ENCODE data around the gene STAC3.
A peak's percentile ranks its signal among the peaks of the same experiment; 100 is the strongest.
"Not testable (repeated sequence)": the region's sequence is repeated elsewhere in the genome, so short reads cannot be mapped to it uniquely, and the experiment has no call there.

STAC3 gene
- 0.65 to 1.9 reads per million in 2 experiments for total RNA-seq

DNA sequence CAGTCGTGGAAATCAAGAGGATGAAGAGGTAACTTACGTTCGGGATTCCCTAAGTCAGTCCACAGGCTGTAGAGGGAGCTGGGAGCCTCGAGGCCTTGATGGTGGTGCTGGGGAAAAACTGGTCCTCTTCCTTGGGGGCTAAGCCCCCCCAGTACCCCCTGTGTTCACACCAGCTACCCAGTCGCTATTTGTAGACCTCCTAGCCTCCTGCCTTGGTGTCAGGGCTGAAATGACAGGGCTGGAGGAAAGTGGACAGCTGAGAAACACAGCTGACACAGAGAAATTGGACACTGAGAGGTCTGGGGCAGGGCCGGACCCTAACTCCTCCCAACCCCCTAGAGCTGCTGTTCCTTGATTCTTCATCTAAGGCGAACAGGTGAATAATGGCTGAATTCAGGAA, at the start of gene STAC3:
Gene STAC3 (minus strand): TSS at position 232 of the 400 bp plus-strand sequence. CDS start 1,551 bp downstream, outside the sequence.
- no peak for DNase-seq (ENCODE audit: low read depth)

DNA sequence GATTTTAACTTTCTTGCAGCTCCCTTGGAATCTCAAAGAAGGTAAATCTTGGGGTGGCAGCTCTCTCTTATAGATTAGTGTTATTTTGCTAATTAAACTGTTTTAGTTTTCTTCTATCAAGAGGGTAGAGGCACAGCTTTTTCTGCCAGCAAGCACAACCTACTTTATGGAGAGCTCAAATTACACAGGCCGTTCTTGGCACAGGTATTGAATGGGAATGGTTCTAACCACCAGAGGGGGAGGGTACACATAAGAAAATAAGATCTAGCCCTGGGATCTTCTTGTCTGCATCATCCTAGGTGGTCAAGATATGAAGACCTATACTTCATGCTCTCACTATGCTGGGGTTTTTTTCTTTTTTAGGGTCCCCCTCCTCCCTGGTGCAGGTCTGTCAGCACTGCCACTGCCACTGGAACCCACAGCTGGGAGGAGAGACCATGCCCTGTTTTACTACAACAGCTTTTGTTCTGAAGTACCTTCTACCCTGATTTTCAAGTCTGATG, 48.6 kb upstream of the STAC3 start:
- DNase-seq (ENCODE audit: low read depth): no peak

DNA sequence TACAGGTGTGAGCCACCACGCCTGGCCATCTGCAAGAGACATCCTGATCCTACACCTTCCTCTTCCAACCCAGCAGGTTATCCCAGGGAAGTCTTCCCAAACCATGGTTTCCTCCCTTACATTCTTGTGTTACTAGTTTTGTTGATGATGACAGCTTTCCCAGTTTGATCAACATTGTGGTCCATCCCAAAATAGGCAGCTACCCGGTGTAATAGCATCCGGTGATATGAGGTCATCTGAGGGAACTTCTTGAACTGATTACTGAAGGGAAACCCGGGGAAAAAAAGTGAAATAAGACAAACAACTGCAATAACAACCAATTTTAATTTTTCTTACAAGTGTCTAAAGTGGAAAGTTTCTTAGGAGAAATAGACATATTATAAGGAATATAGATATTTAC, 45.3 kb upstream of the STAC3 start:
- no peak for DNase-seq (ENCODE audit: low read depth)

DNA sequence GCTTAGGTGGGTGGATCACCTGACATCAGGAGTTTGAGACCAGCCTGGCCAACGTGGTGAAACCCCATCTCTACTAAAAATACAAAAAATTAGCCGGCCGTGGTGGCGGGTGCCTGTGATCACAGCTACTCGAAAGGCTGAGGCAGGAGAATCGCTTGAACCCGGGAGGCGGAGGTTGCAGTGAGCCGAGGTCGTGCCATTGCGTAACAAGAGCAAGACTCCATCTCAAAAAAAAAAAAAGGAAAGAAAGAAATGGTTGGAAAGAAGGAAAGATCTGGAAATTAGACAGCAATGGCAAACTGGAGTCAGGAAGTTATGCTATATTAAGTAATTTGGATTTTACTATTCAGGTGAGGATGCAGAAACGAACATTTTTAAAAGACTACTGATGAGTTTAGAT, 31.1 kb upstream of the STAC3 start:
- not testable (repeated sequence) for DNase-seq (ENCODE audit: low read depth)

DNA sequence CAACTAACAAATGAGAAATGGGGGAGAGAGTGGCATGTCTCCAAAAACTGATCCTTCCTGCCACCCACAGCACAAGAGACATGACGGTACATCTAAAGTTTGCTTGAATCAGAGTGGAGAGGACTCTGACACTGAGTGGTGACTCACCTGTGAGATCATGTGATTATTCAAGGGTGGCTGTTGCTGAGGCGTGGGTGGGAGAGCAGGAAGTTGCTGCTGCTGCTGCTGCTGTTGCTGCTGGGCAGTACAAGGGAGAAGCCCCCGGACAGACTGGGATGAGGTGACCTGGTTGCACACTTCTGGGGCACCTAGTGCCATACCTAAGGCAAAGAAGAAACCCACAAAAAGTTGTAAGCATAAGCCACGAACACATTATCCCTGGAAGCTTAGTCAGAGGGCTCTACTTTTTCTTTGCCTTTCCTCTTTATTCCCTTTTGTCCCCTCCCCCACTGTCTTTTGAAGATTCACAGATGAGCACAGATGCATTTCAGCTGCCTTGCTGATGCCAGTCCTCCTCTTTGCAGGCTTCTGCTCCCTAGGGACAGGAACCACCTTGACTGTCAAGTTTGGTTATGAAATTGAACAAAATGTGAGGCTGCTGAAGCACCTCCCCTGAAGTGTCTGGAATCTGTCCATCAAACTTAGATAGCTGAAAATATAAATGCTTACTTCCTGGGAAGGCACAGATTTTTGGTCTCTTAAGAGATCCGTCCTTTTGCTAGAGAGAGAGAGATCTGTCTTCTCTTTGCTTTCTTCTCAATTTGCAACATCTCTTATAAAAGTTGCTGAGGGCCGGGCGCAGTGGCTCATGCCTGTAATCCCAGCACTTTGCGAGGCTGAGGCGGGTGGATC, 29.4 kb upstream of the STAC3 start:
- DNase-seq (ENCODE audit: low read depth): peak; percentile 44

DNA sequence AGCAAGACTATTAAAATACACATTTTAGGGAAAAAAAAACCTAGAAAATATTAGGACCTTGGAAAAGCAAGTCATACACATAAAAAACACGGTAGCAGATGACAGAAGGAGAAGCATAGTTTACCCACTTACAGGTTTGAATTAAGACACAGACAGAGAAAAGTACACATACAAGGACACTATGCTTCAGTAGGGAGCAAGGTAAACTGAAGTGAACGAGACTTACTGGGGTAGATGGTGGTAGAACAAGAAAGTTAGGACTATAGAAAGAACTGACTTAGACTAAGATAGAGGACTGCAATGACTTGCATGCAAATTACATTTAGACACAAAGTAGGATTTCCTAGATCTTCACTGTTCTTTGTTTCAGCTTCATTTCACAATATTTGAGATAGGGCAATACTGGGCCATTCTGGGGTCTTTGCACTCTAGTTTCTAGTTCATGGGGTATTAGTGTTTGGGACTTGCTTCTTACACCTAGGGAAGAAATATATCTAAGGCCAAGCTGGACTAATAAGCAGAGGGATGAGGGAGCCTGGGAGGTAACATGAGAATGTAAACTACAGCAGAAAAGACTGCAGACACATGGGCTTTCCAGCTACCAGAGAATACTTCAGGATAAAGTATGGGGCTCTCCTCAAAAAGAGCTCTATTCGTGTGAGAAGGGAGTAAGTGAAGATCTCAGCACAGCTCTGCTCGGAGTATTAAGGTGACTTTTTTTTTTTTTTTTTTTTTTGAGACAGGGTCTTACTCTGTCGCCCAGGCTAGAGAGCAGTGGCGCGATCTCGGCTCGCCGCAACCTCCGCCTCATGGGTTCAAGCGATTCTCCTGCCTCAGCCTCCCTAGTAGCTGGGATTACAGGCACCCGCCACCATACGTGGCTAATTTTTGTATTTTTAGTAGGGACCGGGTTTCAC, 27.7 kb upstream of the STAC3 start:
- no peak for DNase-seq (ENCODE audit: low read depth)

DNA sequence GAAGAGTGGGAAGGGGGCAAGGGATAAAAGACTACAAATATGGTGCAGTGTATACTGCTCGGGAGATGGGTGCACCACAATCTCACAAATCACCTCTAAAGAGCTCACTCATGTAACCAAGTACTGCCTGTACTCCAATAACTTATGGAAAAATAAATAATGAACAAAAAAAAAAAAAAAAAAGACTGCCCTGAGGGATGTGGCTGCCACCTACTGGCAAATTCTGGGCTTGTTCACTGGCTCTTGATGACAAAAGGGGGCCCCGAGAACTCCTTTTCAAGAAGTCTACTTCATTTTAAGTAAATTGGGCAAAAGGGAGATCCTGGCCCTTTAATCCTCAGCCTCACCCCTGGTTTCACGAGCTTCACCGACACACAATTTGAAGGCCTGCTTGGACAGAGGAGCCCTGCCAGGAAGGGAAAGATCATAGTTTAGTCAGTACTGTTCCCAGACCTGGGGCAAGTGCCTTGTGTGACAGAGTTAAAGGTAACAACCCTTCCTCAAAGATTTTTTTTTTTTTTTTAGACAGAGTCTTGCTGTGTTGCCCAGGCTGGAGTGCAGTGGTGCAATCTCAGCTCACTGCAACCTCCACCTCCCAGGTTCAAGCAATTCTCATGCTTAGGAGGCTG, 26.1 kb upstream of the STAC3 start:
- no peak for DNase-seq (ENCODE audit: low read depth)

DNA sequence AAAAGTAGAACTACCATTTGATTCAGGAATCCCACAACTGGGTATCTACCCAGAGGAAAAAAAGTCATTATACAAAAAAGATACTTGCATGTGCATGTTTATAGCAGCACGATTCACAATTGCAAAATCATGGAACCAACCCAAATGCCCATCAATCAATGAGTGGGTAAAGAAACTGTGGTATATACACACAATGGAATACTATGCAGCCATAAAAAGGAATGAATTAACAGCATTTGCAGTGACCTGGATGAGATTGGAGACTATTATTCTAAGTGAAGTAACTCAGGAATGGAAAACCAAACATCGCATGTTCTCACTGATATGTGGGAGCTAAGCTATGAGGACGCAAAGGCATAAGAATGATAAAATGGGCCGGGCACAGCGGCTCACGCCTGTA, 25.2 kb upstream of the STAC3 start:
- not testable (repeated sequence) for DNase-seq (ENCODE audit: low read depth)

DNA sequence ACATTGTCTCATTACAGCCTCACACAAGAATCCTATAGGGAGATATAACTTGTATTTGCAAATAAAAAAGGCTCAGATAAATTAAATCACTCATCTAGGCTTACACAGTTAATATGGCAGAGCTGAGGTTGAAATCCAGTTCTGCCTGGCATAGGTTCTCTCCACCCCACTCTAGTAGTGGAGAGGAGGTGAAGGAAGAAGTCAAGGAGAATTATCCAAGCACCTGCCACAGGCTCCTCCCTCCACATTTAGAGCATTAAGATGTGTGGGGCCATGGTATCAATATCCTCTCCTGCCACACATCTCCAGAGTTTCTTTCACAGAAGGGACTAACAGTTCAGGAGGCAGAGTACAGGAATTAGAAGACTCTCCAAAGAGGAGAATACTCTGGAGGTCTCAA, 22.5 kb upstream of the STAC3 start:
- DNase-seq (ENCODE audit: low read depth): no peak

DNA sequence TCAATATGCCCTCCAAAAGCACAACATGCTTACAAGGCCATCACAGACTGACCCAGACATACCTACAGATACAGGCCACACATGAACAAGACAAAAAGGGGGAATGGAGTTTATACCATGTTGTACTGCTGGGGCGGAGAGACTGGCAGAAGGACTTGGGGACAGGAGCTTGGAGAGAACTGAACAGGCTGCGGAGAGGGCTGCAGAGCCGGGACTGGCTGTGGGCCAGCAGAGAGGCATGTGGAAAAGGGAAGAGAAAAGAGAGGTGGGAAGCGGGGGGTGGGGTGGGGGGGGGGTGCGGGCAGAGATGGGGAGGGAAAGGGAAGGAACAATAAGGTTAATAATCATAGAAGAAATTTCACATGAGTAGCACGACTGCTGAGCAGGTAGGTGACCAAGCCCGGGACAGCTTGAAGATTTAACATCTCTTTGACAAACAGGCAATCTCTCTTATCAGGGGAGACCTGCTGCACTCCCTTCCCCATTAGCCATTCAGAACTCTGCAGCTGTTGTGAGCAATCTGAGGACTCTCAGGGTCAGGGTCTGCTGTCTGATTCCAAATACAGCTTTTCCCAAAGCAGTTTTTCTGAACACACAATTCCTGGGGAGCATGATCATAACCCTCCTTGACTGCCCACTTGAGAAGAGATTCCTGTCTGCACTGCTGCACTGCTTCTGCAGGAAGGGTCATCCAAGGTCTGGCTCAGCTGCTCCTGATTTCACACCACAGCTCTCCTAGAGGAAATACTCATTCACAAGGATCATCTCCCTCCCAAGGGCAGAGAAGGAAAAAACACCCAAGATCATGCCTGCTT, 21.6 kb upstream of the STAC3 start:
- no peak for DNase-seq (ENCODE audit: low read depth)

DNA sequence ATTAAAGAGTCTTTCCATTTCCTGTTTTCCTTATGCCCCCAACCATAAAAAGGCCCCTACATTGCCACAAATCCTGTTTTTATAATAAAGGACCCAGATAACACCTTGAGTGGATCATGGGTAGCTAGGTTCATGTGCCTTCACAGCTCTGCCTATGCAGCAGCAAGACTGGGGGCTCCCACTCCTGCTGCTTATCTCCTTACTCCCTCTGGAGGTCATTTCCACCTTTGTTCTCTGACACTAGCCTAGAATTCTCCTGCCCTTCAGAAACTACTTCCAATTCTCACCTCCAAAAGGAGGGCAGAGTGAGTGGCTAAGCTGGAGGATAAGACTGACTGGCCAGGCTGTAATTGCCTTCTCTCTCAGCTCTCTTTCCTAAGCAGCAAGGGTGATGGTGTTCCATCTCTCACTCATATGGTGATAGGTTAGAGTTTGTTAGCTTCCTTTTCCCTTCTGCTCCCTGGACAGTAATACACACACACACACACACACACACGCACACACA, 20.0 kb upstream of the STAC3 start:
- DNase-seq (ENCODE audit: low read depth): no peak

DNA sequence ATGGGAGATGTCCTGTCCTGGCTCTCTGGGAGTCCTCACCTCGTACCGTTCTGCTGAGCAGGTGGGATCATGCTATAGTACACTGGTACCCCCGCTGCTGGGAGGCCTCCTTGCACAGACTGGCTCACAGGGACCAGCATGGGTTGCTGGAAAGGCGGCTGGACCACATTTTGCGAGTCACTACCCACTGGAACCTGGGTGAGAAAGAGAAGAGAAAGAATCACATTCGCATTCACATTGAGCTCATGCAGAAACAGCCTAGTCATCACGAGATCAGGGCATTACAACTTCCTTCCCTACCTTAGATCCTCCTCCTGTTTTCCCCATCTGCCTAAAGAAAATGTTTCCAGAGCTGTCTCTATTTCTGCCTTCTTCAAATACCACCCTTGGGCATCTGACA, 17.3 kb upstream of the STAC3 start:
- DNase-seq (ENCODE audit: low read depth): no peak

DNA sequence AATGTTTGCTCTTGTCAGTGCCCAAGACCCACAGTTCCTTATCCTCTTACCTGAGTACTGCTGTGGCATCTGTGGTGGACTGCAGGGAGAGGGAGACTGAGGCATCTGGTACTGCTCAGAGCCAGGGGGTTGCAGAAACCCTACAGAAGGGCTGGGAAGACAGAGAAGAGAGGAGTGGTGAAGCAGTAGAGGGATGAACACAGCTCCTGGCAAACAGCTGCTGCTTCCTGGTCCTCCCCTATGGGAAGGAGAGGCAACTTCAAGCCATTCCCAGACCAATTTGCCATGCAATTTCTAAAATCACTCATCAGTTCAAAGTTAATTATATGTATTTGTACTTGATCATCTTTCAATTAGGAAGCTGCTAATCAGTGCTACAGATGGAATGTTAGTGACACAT, 15.7 kb upstream of the STAC3 start:
- no peak for DNase-seq (ENCODE audit: low read depth)

DNA sequence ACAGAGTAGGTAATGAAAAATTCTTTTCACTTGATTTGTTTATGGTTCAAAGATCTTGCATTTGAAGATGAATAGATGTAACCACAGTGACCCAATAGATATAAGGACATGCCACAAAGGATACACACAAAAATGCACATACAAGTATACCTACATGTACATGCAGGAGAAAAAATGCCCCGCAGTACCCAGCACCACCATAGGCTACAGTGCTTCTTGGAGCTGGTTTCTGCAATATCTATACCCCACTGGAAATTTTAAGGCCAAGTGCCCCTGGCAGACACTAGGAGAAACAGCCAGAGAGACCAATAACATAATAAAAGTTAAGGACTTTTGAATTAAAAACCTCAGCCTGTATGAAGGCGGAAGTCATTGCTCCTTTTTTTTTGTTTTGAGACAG, 12.1 kb upstream of the STAC3 start:
- no peak for DNase-seq (ENCODE audit: low read depth)

DNA sequence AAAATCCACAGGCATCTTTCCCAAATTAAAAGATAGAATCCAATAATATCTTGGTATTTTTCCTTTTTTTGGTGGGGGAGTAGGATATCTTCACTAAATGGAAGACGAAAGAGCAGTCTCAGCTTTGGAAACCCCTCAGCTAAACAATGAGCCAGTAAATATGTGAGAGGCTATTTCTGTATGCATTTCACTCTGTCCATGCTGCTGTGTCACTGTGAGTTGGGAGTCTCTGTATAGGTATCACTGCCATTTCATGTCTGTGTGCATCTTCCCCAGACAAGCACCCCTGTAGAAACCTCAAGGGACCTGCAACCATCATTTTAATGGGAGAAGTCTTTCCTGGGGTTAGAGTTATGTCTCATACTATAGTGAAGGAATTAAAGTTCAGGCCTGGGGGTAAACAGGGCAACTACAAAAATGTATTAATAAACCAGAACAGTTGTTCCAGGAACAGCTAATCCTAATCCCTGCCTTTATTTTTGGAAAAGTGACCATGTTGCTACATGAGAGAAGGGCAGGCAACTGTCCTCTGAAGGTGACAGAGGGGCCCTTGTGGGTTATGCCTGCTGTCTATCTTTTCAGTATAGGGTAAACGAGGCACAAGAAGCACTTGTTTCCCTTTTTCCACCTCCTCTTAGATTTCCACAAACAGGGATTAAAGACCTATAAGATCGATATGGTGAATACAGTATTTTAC, 11.3 kb upstream of the STAC3 start:
- no peak for DNase-seq (ENCODE audit: low read depth)

DNA sequence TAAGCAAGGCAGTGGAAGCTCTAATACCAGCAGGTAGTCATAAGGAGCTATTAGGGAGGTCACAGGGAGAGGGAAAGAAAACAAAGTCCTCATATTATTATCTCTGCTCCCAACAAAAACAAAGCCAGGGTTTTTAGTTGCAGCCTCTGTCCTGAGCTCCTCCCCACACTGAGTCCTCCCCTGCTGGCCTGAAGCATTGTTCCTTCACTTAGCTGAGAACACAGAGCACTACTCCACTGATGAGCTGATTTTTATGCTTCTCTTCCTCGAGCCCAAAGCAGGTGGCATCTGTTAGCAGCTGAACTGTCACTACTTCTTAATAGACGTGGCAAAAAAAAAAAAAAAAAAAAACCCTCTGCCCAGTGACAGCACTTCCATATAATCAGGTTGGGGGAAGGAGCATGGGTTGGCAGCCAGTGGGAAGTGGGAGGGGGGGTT, 10.5 kb upstream of the STAC3 start:
- no peak for DNase-seq (ENCODE audit: low read depth)

DNA sequence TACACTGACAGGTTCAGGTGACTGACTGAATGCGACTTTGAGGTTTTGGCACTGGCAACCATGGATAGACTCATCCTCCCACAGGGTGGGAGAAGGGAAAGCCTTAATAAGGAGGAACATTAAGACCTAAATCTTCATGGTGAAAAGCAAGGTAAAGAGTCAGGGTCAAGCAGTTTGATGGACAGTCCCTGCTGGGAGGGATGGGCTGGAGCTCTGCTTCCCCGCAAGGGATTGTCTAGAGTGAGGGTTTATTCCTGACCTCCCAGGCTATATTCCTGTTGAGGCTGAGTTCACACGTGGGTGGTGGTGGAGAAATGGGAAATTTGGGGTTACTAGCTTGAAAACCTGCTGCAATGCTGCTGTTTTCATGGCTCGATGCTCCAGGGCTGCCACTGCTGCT, 9.4 kb upstream of the STAC3 start:
- no peak for DNase-seq (ENCODE audit: low read depth)

DNA sequence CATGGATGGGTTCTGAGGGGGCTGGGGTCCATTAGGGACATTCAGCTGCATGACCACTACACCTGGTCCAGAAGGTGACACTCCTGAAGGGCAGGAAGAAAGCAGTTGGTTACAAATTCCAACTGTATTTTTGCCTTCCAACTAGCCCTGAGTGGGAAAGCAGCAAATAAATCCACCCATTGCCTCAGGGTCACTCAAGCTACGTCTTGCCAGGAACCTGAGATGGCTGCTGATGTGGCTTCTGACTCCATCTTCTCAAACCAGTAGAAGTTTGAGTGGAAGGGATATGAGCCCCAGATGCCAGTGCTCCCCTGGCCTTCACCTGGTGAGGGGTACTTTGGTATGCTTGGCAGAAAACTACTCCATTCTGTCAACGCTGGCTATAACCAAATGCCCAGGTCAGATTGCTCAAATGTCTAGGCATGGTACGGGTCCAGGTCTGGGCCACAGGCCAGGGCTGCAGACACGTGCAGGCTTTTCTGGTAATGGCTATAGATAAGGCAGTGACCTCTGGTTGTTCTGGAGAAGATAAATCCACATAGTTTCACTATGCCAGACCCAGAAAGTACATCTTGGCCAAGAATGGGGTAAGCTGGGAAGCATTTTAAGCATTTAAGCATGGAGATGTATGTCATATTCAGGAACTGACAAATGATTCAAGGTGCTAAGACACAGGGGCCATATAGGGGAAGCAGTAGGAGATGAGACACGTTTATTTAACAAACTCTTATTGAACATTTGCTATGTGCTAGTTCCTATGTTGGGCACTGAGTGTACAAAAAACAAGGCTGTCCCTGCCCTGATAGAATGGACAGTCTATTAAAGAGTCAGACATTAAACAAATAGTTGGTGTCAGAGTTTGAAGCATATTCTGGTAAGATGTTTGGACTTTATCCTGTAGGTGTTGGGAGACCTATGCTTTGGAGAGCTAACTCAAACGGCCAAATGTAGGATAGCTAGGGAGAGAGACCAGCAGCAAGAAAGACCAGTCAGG, 8.3 kb upstream of the STAC3 start:
- DNase-seq (ENCODE audit: low read depth): no peak

DNA sequence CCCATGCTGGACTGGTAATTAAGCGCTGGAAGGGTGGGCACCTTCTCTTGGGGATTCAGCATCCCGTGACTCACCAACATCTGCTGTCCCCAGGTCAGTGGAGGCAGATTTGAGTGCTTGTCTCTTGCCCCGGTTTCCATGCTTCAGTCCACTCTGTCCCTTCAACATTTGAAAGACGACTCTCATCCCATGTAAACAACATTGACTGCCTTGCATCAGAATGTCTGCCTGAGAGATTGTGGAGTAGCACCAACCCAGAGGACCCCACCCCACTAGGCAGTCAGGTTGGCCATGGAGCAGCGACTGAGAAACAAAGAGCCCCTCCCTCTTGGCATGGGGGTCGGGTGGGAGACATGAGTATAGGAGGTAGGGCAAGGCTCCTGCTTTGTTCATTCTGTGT, 4.9 kb upstream of the STAC3 start:
- DNase-seq (ENCODE audit: low read depth): no peak
